Measurements from ENCODE around the gene ITIH4.

ITIH4 gene

DNA sequence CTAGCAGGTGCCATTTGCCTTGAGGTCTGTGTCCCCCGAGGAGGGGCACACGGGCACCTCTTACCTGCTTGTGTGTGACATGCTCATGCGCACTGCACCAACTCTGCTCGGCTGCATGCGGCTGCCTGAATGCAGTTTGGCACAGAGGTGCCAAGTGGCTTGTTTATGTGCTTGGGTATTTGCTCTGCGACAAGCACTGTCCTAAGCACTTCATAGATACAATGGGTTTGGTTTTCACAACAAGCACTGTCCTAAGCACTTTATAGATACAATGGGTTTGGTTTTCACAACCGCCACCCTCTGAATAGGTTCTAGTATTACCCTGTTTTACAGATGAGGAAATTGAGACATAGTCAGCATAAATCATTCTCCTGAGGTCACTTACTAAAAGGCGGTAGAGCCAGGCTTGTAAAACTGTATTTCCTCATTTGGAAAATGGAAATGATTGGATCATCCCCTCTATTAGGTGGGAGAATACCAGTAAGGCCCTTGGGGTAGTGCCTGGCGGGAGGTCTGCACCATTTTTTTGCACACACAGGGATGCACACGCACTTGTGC, 487 bp downstream of the ITIH4 start:
- no peak for DNase-seq

GRCh38 chr3:52829482-52829881, 990 bp downstream of the ITIH4 start:
- DNase-seq: no peak

GRCh38 chr3:52827866-52828376, 2.6 kb downstream of the ITIH4 start:
- DNase-seq: no peak

GRCh38 chr3:52827441-52827840, 3.0 kb downstream of the ITIH4 start:
- no peak for DNase-seq

- no peak for DNase-seq
Measured at GRCh38 chr3:52824037-52824436, 6.4 kb downstream of the ITIH4 start.

DNA sequence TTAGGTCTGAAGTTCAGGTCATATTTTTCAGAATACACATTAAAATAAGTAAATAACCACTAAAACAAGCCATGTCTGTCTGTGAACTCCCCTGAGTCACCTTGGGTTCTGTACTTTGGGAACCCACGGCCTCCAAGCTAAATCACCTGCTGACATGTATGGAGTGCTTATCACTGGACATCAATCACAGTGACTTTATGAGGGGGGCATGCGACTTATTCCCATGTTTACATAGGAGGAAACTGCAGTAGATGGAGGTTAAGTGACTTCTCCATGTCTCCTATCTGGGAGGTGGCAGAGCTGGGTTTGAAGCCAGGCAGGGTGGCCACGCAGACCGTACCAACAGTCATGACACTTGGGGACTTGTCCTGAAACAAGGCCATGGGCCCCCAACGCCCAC, 8.1 kb downstream of the ITIH4 start:
- no peak for DNase-seq

GRCh38 chr3:52820736-52821135, 9.7 kb downstream of the ITIH4 start:
- DNase-seq: no peak

DNA sequence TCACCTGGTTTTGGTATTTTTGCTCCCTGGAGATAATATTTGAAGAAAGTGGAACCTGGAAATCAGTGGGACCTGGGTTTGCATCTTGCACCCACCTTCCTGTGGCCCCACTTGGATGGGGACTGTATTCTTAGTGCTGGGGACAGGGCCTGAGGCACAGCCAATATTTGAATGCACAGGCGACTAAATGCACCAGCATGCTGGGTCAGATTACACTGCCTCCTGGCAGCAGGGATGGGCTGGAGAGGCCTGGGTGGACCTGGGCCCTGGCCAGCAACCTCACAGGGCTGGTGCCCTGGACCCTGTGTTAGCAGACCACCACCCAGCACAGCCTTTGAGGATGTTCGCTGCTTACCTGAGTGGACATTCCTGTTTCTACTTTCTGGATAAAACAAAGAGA, 10.5 kb downstream of the ITIH4 start:
- no peak for DNase-seq

DNA sequence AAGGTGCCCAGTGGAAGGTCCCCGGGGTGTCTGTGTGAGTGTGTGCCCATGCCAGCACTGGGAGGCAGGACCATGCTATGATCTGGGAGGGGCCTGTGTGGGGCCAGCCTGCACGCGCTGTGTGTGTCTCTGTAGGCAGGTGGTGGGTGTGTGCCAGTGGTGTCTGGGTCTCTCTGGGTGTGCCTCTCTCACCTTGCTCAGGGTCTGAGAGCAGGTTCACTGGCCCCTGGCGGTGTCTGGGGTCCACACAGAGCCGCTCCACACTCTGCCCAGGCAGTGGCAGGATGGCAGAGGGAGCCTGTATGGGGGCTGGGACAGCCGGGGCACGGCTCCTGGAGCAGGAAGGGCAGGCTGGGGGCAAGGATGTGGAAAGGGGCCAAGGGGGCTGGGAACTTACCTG, 12.6 kb downstream of the ITIH4 start:
- DNase-seq: no peak

- DNase-seq: no peak
Measured at GRCh38 chr3:52817221-52817620, 13.3 kb downstream of the ITIH4 start.

- DNase-seq: no peak
Measured at GRCh38 chr3:52816654-52817053, 13.8 kb downstream of the ITIH4 start.

DNA sequence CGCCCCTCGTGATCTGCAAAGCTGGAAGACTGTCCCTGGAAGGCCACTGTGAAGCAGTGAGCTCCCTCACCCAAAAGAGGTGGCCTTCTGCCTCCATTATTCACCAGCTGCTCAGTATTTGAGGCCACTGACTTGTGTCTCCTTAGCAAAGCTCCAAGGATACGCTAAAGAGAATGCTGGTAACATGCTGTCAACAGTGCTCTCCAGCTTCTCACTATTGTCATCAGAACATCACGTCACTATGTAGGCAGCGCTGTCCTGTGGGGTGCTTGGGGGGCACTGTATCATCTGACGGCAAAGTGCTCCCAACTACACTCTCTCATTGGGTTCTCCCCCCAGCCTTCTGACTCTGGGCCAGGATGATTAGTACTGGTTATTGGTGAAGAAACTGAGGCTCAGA, 14.3 kb downstream of the ITIH4 start:
- DNase-seq: no peak

- DNase-seq: no peak
Measured at GRCh38 chr3:52813810-52814209, 16.7 kb downstream of the ITIH4 start.

- DNase-seq: no peak
Measured at GRCh38 chr3:52811452-52812011, 18.9 kb downstream of the ITIH4 start.

GRCh38 chr3:52810923-52811322, 19.5 kb downstream of the ITIH4 start:
- DNase-seq: no peak

DNA sequence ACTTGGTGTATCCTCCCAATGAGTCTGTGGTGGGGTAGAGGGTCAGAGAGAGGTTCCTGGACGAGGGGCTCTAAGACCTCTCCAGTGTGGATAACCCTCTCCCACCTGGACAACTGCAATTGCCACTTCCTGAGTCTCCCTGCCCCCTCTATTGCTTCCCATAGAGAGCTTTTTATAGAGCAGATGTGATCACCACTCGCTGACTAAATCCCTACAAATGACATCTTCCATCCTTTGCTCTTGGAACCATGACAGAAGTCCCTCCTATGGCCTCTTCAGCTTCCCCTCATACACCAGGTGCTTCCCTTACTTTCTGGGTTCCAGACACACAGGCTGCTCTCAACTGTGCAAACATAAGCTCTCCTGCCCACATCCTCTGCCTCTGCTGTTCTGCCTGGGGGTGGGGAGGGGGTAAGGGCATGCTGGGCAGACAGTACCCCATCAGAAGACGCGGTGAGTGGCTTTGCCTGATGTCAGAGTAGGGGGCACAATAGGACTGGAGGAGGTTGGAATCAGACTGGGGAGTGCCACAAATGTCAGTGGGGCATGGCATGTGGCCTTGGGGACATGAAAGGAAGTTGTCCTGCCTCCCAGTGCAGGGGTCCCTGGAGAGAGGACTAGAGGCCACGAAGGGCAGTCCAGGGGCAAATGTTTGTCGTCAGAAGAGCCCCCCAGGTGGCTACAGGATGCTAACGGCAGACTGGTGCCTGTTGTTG, 20.7 kb downstream of the ITIH4 start:
- DNase-seq: peak; percentile 38

- no peak for DNase-seq
Measured at GRCh38 chr3:52809149-52809548, 21.3 kb downstream of the ITIH4 start.

DNA sequence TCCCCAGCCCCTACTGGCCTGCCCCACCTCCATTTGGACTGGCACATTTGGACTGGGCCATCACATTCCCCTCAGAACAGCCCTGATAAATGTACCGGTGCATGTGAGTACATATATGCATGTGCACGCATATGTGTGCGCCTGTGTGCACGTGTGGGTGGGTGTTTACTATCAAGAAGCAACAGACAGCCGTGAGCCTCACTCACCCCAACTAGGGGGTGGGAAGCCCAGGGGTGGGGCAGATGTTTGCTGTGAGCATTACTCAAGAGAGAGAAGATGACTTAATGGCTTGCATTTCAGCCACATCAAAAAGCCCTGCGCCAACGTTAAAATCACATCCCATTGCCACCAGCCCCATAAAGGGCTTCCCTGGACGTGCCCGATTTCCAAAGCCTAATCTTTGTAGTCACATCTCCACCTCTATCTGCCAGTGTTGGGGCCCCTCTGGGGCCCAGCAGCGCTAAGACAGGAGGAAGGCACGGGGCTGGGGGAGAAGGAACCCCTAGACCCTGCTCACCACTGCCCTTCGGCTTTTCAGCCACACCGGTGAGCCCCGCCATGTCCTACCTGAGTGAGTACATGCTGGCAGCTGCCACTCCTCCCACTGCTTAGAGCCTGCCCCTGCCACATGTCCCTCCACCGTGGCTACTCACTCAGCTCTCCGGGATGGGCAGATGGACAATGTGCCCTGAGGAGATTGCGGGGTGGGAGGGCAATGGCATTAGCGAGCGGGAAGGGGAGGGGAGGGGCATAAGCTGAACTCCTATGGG, 25.0 kb downstream of the ITIH4 start:
- no peak for DNase-seq

DNA sequence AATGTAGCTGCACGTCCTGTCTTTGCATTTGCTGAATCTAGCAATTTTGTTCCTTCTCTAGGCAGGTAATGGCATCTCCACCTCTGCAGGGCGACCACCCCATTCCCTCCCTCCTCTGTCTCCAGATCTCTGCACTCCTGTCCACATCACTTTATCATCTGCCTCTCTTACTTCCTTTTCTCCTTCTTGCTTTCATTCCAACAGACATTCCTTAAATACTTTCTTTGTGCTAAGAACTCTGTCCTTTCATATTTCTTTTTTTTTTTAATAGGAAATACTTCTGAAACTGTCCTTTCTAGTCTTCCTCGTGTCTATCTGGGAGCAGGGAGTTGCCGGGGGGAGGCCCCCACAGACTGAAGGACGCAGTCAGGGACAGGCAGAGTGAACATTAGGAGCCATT, 28.6 kb downstream of the ITIH4 start:
- DNase-seq: no peak

GRCh38 chr3:52800079-52800478, 30.4 kb downstream of the ITIH4 start:
- DNase-seq: no peak

DNA sequence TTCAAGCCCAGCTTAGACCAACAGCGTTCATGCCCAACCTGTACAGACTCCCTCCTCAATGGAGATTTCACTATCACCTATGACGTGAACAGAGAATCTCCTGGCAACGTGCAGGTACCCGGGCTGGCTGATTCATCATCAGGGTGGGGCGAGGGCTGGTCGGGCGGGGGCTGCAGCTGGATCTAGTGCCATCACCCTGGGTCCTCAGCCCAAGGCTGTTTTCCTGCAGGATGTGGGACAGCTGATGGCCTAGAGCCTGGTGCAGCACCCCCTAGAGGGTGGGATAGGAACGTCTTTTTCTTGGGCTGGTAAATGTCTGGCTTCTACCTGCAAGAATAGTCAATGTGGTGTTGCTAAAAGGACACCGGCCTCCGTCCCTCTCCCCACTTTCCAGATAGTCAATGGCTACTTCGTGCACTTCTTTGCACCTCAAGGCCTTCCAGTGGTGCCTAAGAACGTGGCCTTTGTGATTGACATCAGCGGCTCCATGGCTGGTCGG, 31.4 kb downstream of the ITIH4 start:
- no peak for DNase-seq

DNA sequence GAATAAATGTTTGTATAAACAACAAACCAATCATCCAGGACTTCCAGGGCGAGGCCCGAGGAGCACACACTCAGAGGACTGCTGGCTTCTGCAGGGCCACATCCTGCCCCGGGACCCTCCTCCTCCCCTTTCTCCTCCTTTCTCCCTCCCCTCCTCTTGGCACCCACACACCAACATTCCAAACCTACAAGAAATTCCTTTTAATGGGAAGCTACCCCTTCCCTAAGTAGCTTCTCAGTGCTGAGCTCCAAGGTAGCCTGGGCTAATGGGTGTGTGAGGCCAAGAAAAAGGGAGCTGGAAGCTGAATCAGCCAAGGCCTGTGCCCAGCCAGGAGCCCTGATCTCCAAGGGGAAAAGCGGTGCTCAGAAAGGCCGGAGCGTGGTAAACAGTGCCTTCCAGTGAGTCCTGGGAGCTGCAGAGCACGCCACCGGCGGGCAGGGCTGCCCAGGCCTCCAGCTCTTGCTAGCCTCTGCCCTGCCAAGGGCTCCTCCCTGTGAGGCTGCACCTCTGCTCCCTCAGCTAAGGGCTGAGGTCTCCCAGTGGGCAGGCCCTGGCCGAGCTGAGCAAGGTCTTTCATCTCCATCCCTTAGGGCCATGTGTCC, 32.0 kb downstream of the ITIH4 start:
- DNase-seq: no peak

DNA sequence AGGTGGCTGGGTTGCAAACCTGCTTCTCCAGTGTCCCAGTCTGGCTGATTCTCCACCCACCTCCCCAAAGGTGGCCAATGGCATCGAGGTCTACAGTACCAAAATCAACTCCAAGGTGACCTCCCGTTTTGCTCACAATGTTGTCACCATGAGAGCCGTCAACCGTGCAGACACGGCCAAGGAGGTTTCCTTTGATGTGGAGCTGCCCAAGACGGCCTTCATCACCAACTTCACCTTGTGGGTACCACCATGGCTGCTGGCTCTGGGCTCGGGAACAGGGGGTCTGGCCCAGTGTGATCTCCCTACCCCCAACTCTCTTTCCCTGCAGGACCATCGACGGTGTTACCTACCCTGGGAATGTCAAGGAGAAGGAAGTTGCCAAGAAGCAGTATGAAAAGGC, 34.1 kb downstream of the ITIH4 start:
- no peak for DNase-seq
